ENCODE results near the gene PADI6. TPM values are rescaled to one million over a fixed set of nuclear protein-coding genes. Genes with fewer than 3 reads are reported as not detected.

PADI6 gene
- total RNA-seq, 1 donor from 2014 or later: not detected

GRCh38 chr1:17400725-17401341 is 28.8 kb downstream of the PADI6 start:
- Mint-ChIP-seq H3K4me1 (ENCODE audit: unreplicated experiment) (no peaks in the 10 kb centered on the region), H3K4me3 (no peak overlapping the region), H3K36me3 (no peaks in the 10 kb centered on the region), H3K27ac (no peak overlapping the region), H3K27me3 (peaks cover under 1% of the 10 kb centered on the region), H3K9me3 (no peaks in the 10 kb centered on the region)
- TF ChIP-seq CTCF (conservative IDR thresholded peaks at IDR 0.05): no peak
- no peak for DNase-seq (ENCODE audit: extremely low spot score, unreplicated experiment)

- no peak for TF ChIP-seq CTCF (conservative IDR thresholded peaks at IDR 0.05)
- H3K4me3 Mint-ChIP-seq: no peak overlapping the region
- H3K27ac Mint-ChIP-seq: no peak overlapping the region
- DNase-seq (ENCODE audit: extremely low spot score, unreplicated experiment): no peak
- H3K4me1 Mint-ChIP-seq (ENCODE audit: unreplicated experiment): no peaks in the 10 kb centered on the region
- H3K9me3 Mint-ChIP-seq: no peaks in the 10 kb centered on the region
- no peaks in the 10 kb centered on the region for H3K36me3 Mint-ChIP-seq
- H3K27me3 Mint-ChIP-seq: no peaks in the 10 kb centered on the region
Measured at GRCh38 chr1:17401841-17402240, 29.8 kb downstream of the PADI6 start.

- H3K4me1 Mint-ChIP-seq (ENCODE audit: unreplicated experiment): no peaks in the 10 kb centered on the region
- H3K27me3 Mint-ChIP-seq: no peaks in the 10 kb centered on the region
- DNase-seq (ENCODE audit: extremely low spot score, unreplicated experiment): no peak
- no peaks in the 10 kb centered on the region for H3K36me3 Mint-ChIP-seq
- H3K27ac Mint-ChIP-seq: no peak overlapping the region
- no peak for TF ChIP-seq CTCF (conservative IDR thresholded peaks at IDR 0.05)
- H3K4me3 Mint-ChIP-seq: no peak overlapping the region
- no peaks in the 10 kb centered on the region for H3K9me3 Mint-ChIP-seq
Measured at GRCh38 chr1:17403081-17403480, 31.1 kb downstream of the PADI6 start.

- H3K4me1 Mint-ChIP-seq (ENCODE audit: unreplicated experiment): no peaks in the 10 kb centered on the region
- H3K4me3 Mint-ChIP-seq: no peak overlapping the region
- H3K36me3 Mint-ChIP-seq: peaks cover 6% of the 10 kb centered on the region
- no peaks in the 10 kb centered on the region for H3K9me3 Mint-ChIP-seq
- no peaks in the 10 kb centered on the region for H3K27me3 Mint-ChIP-seq
- no peak for DNase-seq (ENCODE audit: extremely low spot score, unreplicated experiment)
- TF ChIP-seq CTCF (conservative IDR thresholded peaks at IDR 0.05): no peak
- no peak overlapping the region for H3K27ac Mint-ChIP-seq
Measured at GRCh38 chr1:17404034-17404684, 32.2 kb downstream of the PADI6 start.

- H3K4me3 Mint-ChIP-seq: no peak overlapping the region
Measured at GRCh38 chr1:17404820-17405219, 32.8 kb downstream of the PADI6 start.

More at GRCh38 chr1:17404820-17405219, 32.8 kb downstream of the PADI6 start:
- H3K4me1 Mint-ChIP-seq (ENCODE audit: unreplicated experiment): no peaks in the 10 kb centered on the region
- no peaks in the 10 kb centered on the region for H3K9me3 Mint-ChIP-seq
- H3K27ac Mint-ChIP-seq: no peak overlapping the region
- TF ChIP-seq CTCF (conservative IDR thresholded peaks at IDR 0.05): no peak
- H3K36me3 Mint-ChIP-seq: peaks cover 6% of the 10 kb centered on the region
- no peaks in the 10 kb centered on the region for H3K27me3 Mint-ChIP-seq
- DNase-seq (ENCODE audit: extremely low spot score, unreplicated experiment): no peak
